Stimulated activated CD8-positive, alpha-beta memory T cell treated with anti-CD3 and anti-CD28 coated beads, Interleukin-15, amount 100 ng/mL, for 1 hour (primary cell): Measurements from ENCODE around the gene CACNA2D2.

ENCODE experiments used
- DNase-seq: peaks from one replicate; pipeline ENCODE4 v3.0.0-alpha.2; 2020; ENCODE audit warnings: low read depth

The CACNA2D2 gene

DNA sequence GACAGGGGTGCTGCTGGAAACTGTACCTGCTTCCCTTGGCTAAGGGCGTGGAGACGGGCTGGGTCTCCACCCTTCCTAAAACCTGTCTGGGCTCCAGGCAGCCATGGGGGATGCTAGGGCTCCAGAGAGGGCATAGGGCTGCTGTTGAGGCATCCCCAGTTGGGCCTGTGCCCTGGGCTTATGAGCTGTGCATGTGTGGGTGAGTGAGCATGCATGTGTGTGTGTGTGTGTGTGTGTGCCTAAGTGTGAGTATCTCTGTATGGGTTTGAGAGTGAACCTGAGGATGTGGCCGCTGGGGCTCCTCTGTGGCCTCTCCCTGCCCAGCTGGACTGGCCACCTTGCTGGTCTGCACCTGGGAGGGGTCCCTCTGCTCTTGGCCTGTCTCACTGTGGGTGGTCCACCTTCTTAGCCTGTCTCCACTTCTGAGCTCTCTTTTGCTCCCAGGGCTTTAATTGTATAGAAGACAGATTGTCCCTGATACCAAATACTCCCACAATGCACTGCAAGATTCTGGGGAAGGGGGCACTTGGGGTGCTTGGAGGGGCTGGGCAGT is 132.2 kb downstream of the CACNA2D2 start:
- DNase-seq: no peak

DNA sequence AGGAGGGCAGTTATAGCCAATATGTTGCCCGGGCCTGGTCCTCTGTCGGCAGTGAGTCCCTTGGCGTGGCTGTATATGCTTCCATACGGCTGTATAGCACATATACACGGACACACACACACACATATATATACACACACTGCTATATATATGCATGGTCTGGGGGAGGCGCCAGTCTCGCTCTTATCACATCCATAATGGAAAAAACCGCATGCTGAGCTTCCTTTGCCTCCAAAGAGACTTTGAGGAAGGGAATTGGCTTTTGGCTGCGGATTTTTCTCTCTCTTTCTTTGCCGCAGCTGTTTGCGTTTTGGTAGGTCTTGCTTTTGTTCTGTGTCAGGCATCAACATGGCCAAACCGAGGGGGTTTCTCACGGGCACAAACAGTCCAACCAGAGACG is 132.8 kb downstream of the CACNA2D2 start:
- DNase-seq: no peak

DNA sequence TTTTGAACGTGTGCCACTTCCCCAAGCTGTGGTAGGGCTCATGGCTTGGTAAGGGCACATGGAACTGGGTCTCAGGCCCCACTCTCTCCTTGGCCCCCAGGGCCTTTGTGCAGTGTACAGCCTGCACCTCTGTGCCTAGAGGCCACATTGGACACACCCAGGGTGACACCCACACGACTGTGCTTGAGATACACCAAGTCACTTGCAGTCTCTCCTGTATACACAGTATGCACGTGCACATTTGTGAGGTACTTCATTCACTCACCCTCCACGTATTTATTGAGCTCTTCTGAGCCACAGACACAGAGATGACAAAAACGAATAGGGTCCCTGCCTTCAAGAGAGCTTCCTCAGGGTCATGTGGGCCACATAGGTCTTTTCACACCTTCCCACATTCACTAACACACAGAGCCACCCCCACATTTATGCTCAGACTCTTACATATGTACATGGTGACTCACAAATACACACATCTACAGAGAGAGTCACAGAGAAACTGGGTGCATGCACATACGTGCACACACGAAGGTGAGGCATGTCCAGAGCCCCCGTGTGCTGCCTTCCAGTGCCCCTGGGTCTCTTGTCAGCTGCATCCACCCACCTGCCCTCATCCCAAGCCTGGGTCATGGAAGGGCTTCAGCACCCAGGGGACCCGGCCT is 134.3 kb downstream of the CACNA2D2 start:
- DNase-seq: no peak

DNA sequence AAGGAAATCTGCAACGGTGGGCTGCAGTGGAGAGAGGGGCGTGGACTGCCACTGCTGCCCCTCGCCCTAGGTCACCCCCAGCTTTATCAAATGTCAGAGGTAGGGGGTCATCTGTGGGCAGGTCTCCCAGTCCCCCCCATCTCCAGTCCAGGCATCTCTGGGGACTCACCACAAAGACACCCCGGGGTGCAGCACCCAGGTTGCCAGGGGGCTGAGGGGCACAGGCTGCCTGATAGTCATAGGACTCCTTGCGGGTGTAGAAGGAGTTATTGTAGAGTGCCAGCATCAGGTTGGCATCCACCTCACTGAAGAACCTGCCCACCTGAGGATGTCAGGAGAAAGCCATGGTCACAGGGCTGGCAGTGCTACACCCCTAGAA is 137.6 kb downstream of the CACNA2D2 start:
- no peak for DNase-seq

DNA sequence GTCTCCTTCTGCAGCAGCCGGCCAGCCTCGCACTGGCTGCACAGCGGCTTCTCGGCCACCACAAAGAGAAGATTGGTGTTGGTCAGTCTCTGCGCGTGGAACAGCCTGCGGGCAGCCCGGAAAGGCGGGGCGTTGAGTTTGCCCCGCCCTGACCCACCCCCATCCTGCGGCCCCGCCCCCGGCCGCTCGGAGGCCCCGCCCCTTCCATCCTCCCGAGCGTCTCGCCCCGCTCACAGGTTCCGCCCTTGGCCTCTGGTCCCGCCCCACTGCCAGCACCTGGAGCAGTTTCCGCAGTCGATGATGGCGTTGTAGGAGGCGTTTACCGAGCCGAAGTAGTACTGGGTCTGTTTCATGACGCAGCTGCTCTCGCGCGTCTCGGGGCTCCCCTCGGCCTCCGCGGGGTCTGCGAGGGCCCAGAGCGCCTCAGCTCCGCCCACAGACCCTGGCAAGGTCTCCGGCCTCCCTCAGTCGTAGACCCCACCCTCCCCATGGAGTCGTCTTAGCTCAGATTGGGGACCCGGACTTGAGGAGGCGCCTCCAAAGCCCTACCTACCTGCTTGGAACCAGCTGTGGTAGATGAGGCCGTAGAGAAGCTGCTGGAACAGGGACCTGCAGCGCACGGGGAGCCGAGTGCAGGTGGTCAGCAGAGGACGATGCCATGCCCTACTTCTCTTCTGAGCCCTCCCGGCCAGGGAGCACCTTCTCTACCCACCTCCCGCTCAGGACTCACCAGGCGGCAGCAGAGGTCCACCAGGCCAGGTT is 138.2 kb downstream of the CACNA2D2 start:
- peak; percentile 88 for DNase-seq

DNA sequence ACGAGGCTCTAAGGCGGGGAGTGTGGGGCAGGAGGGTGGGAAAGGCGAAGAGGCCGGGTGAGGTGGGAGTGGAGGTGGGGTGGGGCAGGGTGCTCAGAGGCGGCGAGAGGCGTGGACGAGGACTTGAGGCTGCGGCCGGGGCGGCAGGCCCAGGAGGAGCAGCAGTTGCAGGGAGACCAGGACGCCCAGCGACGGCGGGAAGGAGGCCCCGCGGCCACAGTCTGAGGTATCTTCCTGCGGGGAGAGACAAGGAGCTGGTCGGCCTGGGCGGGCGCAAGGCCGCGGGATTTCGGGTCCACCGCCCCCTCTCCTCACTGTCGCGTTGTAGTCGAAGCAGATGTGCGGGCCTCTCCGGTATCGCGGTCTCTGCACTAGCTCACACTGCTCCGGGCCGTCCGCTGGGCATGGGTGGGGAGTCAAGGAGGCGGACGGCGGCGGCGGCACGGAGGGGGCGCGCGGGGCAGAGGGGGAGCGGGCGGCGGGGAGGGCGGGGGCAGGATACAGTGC is 138.8 kb downstream of the CACNA2D2 start:
- no peak for DNase-seq

DNA sequence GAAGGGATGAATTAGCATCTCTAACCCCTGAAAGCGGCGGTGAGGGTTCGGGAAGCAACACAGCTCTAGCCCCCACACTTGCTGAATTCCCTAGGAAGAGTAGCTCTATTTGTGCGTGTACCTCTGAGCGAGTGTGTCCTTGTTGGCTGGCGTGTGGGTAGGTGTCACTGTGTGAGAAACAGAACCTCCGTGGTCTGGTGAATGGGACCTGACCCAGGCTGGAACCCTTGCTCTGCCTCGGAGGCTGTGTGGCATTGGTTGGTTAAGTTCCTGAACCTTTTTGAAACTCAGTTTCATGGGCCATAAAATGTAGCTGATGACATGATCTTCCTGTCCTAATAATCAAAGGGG is 143.7 kb downstream of the CACNA2D2 start:
- DNase-seq: no peak

DNA sequence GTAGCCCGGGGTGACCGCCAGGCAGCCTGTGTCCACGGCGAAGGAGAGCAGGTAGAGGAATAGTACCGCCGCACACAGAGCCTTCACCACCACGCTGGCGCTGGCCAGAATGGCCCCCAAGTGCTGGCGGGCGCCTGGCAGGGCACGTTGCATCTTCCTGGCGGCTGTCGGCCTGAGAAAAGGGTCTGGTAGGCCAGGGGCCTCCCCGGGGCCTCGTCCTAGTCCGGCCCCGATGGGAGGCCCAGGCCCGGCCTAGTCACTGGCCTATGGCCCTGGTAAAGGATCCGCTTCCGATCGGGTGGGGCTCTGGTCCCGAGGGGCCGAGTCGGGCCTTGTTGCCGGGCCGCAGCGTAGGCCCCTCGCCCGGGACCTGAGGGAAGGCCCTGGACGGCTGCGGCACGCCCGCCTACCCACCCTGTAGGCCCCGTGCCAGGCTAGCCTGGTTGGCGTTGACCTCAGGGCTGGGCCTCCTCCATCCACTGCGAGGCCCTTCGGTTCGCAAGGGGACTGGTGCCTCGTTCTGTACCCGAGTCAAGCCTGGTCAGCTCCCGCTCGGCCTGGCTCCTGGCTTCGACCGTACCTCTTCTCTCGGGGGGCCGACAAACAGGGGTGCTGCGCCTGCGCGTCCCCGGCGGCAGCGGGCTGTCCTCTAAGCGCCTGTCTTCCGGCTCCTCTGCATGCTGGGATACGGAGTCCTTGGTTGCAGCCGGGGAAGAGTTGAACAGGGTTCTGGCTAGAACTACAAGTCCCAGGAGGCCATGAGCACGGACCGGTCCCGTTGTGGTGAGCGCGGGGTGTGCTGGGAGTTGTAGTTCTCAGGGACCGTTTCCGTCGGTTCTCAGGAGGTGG is 144.3 kb downstream of the CACNA2D2 start, which contains the start of gene TMEM115:
Gene TMEM115, minus strand, starts transcription at position 611 of the 849 bp plus-strand sequence. Its CDS starts 458 bp downstream, at position 153.
- peak; percentile 92 for DNase-seq

DNA sequence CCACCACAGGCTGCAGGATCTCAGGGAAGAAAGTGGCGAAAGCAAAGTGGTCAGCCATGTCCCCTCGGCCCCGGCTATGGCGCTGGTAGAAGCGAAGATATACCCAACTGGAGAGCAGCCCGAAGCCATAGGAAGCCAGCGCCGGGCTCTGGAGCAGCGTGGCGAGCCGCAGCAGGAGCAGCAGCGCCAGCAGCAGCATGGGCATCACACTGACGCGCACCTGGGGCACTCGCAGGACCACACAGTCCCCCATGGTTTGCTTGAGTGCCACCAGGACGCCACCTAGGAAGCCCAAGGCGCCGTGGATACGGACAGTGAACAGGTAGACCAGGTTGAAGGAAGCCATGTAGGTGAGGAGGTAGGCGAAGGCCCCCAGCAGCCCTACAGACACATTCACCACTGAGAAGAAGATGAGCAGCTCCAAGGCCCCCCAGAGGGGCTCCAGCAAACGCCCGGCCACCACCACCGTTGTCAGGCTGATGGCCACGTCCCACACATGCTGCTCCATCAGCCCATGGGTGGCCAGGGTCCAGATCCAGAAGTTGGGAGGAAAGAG is 145.0 kb downstream of the CACNA2D2 start:
- DNase-seq: no peak

DNA sequence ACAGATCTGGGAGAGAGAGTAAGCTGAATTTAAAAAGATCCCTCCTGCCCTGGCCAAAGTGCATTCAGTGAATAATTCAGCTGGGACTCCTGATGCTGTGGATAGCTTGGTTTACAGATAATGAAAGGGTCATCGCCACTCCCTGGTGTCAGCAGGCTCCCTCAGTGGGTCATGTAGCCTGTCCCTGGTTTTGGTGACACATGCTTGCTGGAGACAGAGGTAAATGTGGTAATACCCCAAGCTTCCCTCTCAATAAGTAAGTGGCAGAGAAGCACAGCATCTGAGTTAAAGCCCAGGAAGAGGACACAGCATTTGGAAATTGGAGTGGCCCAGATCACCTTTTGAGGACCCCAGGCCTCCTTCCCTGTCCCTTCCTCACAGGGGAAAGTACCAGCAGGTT is 146.0 kb downstream of the CACNA2D2 start:
- DNase-seq: no peak

DNA sequence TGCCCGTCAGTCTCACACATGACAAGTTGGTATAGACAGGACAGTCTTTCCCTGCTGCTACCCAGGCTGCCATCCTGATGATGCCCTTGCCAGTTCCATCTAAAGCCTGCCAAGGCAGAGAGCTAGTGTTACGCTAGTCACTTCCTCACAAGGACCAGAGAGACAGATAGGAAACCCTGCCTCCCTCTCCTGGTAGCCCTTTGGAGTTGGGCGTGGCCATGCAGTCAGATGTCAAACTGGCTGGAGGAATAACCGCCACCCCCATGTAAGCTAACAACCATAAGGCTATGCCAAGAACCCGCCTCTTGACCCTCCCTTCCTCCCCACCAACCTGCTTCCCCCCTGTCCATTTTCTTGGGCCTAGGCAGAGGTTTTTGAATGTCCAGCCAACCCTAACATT is 146.9 kb downstream of the CACNA2D2 start:
- no peak for DNase-seq

DNA sequence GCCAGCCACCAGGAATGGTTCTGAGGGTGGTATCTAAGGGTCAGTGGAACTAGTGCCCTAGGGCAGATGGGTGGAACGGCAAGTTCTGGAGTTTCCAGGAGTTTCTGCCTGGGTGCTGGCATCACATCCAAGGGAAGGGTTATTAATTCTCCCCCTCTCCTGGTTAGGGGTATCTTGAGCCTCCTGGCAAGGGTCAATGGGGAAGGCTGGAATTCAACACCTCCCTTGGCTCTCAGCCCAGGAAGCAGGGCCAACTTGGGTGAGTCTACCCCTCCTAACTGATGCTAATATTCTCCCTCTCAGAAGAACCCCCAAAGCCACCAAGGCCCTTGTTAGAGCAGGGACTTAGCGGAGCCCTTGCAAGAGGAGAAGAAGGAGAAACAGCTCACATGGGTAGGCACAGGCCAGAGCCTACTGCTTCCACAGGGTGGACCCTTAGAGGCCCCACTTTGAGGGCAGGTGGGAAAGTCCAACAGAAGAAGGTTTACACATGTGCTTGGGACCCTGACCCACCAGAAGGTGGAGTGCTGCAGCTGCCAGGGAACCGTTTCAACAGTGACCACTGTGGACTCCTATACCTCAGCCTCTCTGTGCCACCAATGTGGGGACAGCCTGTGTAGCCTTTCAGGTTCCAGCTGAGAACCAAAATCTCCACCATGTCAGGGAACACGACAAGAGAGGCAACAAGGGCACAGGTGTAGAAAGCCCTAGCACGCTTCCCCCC is 147.4 kb downstream of the CACNA2D2 start:
- no peak for DNase-seq

DNA sequence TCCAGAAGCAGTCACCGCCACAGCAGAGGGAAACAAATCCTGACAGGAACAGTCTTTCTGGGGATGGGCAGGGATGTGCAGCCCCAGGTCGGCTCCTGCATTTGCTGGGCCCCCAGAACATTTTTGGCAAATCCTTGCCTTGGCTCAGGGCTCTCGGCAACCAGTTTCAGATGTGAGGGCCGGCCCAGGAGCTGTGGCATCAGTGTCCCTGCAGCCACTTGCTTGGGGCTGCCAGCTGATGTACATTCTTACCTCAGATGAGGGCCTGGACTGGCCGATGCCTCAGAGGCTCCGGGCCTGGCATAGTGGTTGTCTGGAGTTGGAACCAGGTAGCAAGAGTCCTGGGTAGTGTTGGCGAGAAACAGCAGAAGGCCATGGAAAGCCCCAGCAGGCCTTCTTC is 148.6 kb downstream of the CACNA2D2 start:
- DNase-seq: no peak

DNA sequence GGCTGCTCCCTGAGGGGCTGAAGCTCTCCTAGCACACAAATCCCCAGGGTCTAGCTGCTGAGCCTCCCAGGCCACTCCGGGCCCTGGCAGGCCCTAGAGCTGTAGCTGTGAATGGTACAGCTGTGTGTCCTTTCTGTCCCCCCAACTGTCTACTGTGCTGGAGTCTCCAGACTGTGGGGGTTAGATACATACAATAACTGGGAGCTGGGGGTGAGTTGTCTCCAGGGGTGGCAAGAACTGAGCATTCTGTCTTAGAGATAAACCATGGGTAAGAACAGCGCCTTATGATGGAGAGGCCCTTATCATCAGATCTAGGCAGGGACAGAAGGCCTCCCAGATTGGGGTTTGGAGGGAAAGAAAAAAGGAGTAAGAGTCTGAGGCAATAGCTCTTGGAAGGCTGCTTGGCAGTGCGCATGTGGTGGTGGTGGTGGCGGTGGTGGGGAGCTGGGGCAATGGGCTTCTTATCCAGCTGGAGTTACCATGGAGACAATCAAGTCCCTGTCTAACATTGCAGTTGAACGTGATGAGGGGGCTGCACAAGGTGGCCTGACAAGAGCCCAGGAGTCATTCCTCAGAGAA is 149.2 kb downstream of the CACNA2D2 start:
- DNase-seq: no peak

DNA sequence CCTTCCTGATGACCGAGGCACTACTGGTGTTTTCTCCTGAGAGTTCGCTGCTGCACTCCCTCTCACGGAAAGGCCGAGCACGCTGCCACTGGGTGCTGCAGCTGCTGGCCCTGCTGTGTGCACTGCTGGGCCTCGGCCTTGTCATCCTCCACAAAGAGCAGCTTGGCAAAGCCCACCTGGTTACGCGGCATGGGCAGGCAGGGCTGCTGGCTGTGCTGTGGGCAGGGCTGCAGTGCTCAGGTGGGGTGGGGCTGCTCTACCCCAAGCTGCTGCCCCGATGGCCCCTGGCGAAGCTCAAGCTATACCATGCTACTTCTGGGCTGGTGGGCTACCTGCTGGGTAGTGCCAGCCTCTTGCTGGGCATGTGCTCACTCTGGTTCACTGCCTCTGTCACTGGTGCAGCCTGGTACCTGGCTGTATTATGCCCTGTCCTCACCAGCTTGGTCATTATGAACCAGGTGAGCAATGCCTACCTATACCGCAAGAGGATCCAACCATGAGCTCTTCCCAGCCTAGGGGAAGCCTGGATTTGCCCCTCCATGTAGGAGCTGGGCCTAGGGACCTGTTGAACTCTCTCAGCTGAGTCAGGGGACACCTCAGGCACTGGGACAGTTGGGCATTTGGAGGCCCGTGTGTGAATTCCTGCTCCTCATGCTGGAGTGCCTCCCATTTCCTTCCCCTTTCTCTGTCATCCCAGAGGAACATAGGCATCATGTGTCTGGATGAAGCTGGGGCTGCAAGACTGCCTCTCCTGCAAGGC is 150.0 kb downstream of the CACNA2D2 start:
- DNase-seq: no peak

DNA sequence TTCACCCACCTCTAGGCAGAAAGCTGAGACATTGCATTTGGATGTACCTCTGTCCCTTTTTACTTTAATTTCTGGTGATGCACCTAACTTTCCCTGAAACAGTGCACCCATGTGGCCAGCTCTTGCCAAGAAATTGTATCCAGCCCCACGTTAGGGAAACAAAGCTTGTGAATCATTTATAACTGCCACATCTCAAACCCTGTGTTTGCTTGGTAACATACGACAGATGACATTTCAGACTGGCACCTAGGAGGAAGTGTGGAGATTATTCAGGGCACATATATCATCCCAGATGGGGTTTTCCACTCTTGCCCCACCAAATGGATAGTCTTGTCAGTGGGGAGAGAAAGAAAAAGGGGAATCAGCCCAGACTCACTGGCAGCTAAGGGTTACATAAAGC is 150.7 kb downstream of the CACNA2D2 start:
- DNase-seq: no peak

DNA sequence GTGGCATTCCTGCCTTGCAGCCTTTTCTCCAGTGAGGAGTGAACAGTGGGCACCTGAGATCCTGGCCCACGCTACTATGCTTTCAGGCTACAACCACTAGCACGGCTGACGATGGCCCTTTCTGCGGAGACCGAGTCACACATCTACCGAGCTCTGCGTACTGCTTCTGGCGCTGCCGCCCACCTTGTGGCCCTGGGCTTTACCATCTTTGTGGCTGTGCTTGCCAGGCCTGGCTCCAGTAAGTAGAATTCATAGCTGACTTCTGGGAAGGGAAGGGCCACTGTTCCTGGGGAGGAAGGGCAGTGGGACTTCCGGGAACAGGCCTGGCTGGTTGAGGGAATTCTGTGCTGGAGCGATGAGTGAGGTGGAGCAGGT is 152.1 kb downstream of the CACNA2D2 start:
- no peak for DNase-seq

DNA sequence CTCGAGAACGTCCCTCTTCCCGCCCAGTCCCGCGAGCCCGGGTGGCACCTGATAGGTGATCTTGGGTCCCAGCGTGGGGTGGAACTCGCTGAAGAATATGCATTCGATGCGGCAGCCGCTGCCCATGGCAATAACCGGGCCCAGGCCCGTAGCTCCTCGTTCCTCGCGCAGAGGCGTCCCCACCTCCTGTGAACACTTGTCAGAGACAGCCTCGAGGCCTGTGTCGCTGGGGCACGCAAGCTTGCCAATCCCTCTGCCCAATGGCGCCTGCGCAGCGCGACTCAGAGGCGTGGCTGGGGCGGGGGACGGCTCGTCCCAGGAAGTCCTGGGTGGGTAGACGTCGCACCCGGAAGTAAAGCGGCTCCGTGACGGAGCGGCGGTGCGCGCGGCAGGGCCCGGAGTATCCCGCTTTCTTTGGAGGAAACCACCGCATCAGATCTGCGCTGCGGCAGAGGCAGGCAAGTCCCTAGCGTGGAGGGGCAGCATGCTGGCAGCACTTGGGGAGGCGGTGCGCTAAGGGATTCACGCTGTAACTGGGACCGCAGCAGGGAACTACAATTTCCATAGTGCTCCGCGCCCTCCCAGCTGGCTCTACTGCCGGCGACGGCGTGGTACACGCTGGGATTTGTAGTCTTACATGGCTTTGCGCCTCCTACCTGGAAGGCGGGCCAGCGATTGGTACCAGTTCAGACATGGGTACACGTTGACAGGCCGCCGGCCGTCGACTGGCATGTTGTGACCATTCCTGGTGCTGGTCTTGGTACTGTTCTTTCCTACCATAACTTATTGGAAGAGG is 152.7 kb downstream of the CACNA2D2 start, which contains the start of the genes CYB561D2 and NPRL2:
Gene CYB561D2, plus strand, starts transcription at position 336 of the 796 bp plus-strand sequence. CDS start 572 bp downstream, outside the sequence.
Gene NPRL2, minus strand, starts transcription at position 249 of the 796 bp plus-strand sequence. Its CDS starts 123 bp downstream, at position 126.
- DNase-seq: peak; percentile 98

DNA sequence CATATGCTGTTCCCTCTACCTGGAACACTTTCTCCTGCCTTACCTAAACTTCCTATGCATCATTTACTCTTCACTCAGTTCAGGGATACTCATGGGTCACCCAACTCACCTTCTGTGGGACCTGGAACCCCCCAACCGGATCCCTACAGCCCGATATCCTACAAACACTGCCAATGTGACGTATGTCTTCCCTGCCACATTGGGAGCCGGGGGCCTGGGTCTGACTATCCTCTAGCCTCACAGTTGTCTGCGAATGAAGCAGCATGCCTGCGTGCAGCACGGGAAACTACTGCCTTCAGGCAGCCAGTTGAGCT is 153.3 kb downstream of the CACNA2D2 start:
- no peak for DNase-seq
